HCT116 (cell line): ENCODE data around the gene DDN.

Source experiments
- EZH2 ChIP-seq: fragments of 200-600 bp; sonication (generic); IDR thresholded peaks from 2 replicates; pipeline ENCODE4 v1.6.1; 2017; ENCODE audit warnings: antibody characterized with exemption, mixed run types
- POLR2A ChIP-seq: IDR thresholded peaks from 2 replicates; pipeline ENCODE4 v1.7.0; 2011; ENCODE audit warnings: borderline replicate concordance; ENCODE audit not compliant: insufficient read depth, insufficient read length; ENCODE audit errors: extremely low read depth
- YY1 ChIP-seq: IDR thresholded peaks from 2 replicates; pipeline ENCODE4 v1.6.1; 2011; ENCODE audit warnings: low read length, low read depth, moderate library complexity, mild to moderate bottlenecking; ENCODE audit not compliant: insufficient replicate concordance; ENCODE audit errors: extremely low read depth

DNA sequence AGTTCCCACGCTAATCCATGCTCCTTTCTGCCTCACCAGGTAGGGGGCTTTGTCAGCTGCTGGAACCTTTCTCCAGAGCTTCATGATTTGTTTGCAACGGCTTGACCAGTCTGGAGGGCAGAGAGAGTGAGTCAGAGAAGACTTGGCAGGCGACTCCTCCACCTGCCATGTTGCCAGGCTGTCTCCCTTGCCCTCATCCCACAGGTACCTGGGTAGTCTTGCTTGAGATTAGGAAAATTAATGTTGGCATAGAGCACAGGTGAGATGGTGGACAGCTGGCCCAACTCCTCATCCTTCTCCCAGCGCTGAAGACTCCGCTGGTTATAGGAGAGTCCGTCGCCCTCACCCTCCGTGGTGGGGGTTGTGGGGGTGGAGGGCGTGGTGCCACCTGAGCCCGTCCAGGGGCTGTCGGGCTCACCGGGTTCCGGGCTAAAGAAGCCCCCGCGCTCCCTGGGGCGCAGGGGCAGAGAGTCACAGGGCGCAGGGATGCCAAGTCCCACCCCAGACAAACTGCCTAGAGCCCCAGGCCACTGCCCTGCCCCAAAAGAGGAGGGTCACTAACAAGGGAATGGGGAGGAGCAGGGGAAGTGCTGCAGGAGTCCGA is 42.8 kb upstream of the DDN start:
- TF ChIP-seq EZH2 (no peak), POLR2A (no peak), YY1 (no peak)
